HG03066 (cell line): ENCODE data around the gene KIFBP.
A peak's percentile ranks its signal among the peaks of the same experiment; 100 is the strongest.

Source experiments
- ATAC-seq: cut with Tn5 transposase; IDR thresholded peaks from one replicate; pipeline ENCODE4 v1.9.1; 2021; ENCODE audit warnings: low read depth; ENCODE audit not compliant: unreplicated experiment

The KIFBP gene

GRCh38 chr10:69047111-69047832, 58.7 kb downstream of the KIFBP start:
- ATAC-seq, result no peak

- ATAC-seq, result no peak
Observed at GRCh38 chr10:69048103-69048502, 59.5 kb downstream of the KIFBP start.

GRCh38 chr10:69049566-69049961, 61.0 kb downstream of the KIFBP start:
- ATAC-seq, result no peak

- ATAC-seq, result peak; percentile 41
Observed at GRCh38 chr10:69051303-69051702, 62.7 kb downstream of the KIFBP start.

- peak; percentile 33 for ATAC-seq
Observed at GRCh38 chr10:69051710-69052487, 63.3 kb downstream of the KIFBP start.

- ATAC-seq, result no peak
Observed at GRCh38 chr10:69052736-69053135, 64.1 kb downstream of the KIFBP start.

GRCh38 chr10:69055241-69055640, 66.6 kb downstream of the KIFBP start:
- no peak for ATAC-seq

- ATAC-seq, result no peak
Observed at GRCh38 chr10:69056129-69056528, 67.5 kb downstream of the KIFBP start.

- ATAC-seq, result no peak
Observed at GRCh38 chr10:69056536-69057260, 68.1 kb downstream of the KIFBP start.

- no peak for ATAC-seq
Observed at GRCh38 chr10:69057261-69057950, 68.8 kb downstream of the KIFBP start.

- no peak for ATAC-seq
Observed at GRCh38 chr10:69057951-69058297, 69.3 kb downstream of the KIFBP start.

- ATAC-seq, result no peak
Observed at GRCh38 chr10:69060127-69060798, 71.7 kb downstream of the KIFBP start.

GRCh38 chr10:69061305-69062161, 72.9 kb downstream of the KIFBP start:
- ATAC-seq, result peak; percentile 38

- ATAC-seq, result no peak
Observed at GRCh38 chr10:69062901-69063300, 74.3 kb downstream of the KIFBP start.

- no peak for ATAC-seq
Observed at GRCh38 chr10:69064762-69065328, 76.2 kb downstream of the KIFBP start.

- ATAC-seq, result peak; percentile 59
Observed at GRCh38 chr10:69065406-69066361, 77.1 kb downstream of the KIFBP start.
